GM23338 (cell line): ENCODE data around the gene USH2A. TPM values are rescaled to one million over a fixed set of nuclear protein-coding genes. Genes with fewer than 3 reads are reported as not detected.

Experiments
- ATAC-seq: fragments of 200-7000 bp; cut with Tn5 transposase; 3 replicates; pipeline ENCODE4 v1.9.1; 2020
- DNase-seq: peaks from one replicate; pipeline ENCODE4 v3.0.0-alpha.2; 2015; ENCODE audit warnings: low spot score
- H2AFZ ChIP-seq: fragments of 200-600 bp; sonication (generic); 2 replicates; pipeline ENCODE4 v1.8.0; 2016; ENCODE audit warnings: antibody characterized with exemption, mild to moderate bottlenecking, moderate library complexity
- H3F3A ChIP-seq: fragments of 200-600 bp; sonication (generic); replicated peaks from 2 replicates; pipeline ENCODE4 v1.8.0; 2017; ENCODE audit warnings: antibody characterized with exemption, mixed run types, low read depth
- H3K27ac ChIP-seq: fragments of 200-600 bp; sonication (generic); 2 replicates; pipeline ENCODE4 v1.6.1; 2016; ENCODE audit warnings: low read depth
- H3K27me3 ChIP-seq: fragments of 200-600 bp; sonication (generic); 2 replicates; pipeline ENCODE4 v1.8.0; 2016; ENCODE audit warnings: mild to moderate bottlenecking, mixed run types, moderate library complexity; ENCODE audit not compliant: insufficient read depth
- H3K36me3 ChIP-seq: fragments of 200-600 bp; sonication (generic); 2 replicates; pipeline ENCODE4 v1.8.0; 2016; ENCODE audit warnings: mild to moderate bottlenecking; ENCODE audit not compliant: insufficient read depth
- H3K4me1 ChIP-seq: fragments of 200-600 bp; sonication (generic); 2 replicates; pipeline ENCODE4 v1.8.0; 2016; ENCODE audit warnings: mild to moderate bottlenecking, moderate library complexity; ENCODE audit not compliant: insufficient read depth
- H3K4me2 ChIP-seq: fragments of 200-600 bp; sonication (generic); 2 replicates; pipeline ENCODE4 v1.7.1; 2017; ENCODE audit warnings: mixed run types
- H3K4me3 ChIP-seq: fragments of 200-600 bp; sonication (generic); 2 replicates; pipeline ENCODE4 v1.6.1; 2016; ENCODE audit warnings: mixed run types
- H3K79me2 ChIP-seq: fragments of 200-600 bp; sonication (generic); replicated peaks from 2 replicates; pipeline ENCODE4 v1.8.0; 2017; ENCODE audit warnings: mild to moderate bottlenecking; ENCODE audit not compliant: insufficient read depth
- H3K9me2 ChIP-seq: fragments of 200-600 bp; sonication (generic); 2 replicates; pipeline ENCODE4 v1.8.0; 2017; ENCODE audit not compliant: insufficient read depth
- H4K20me1 ChIP-seq: fragments of 200-600 bp; sonication (generic); replicated peaks from 2 replicates; pipeline ENCODE4 v1.8.0; 2017; ENCODE audit warnings: mild to moderate bottlenecking; ENCODE audit not compliant: insufficient read depth
- H3K27ac Mint-ChIP-seq: 2 replicates; pipeline ENCODE4 v1.8.0; 2020; ENCODE audit warnings: inconsistent platforms, mild to moderate bottlenecking, moderate library complexity, mixed read lengths
- H3K27me3 Mint-ChIP-seq: 3 replicates; pipeline ENCODE4 v1.8.0; 2022; ENCODE audit warnings: low read depth, mild to moderate bottlenecking, moderate library complexity, mixed read lengths, inconsistent platforms; ENCODE audit not compliant: insufficient read depth, poor library complexity
- H3K36me3 Mint-ChIP-seq: 3 replicates; pipeline ENCODE4 v1.8.0; 2021; ENCODE audit warnings: low read depth, mild to moderate bottlenecking, inconsistent platforms, moderate library complexity, mixed read lengths
- H3K4me1 Mint-ChIP-seq: 3 replicates; pipeline ENCODE4 v1.8.0; 2020; ENCODE audit warnings: mild to moderate bottlenecking, inconsistent platforms, mixed read lengths
- H3K4me3 Mint-ChIP-seq: 3 replicates; pipeline ENCODE4 v1.8.0; 2021; ENCODE audit warnings: moderate library complexity, mild to moderate bottlenecking, inconsistent platforms, mixed read lengths
- H3K9me3 Mint-ChIP-seq: 3 replicates; pipeline ENCODE4 v1.8.0; 2020; ENCODE audit warnings: moderate library complexity, mild to moderate bottlenecking, inconsistent platforms, mixed read lengths
- CREB1 ChIP-seq: fragments of 250-450 bp; sonication (Bioruptor Pico); IDR thresholded peaks from 2 replicates; pipeline ENCODE4 v1.5.0; 2020; ENCODE audit warnings: low read depth, mild to moderate bottlenecking, moderate library complexity
- EZH2 ChIP-seq: fragments of 200-600 bp; sonication (generic); IDR thresholded peaks from one replicate; pipeline ENCODE4 v1.8.0; 2017; ENCODE audit warnings: antibody characterized with exemption, mild to moderate bottlenecking, low read depth; ENCODE audit not compliant: unreplicated experiment
- EZH2phosphoT487 ChIP-seq: fragments of 200-600 bp; sonication (generic); IDR thresholded peaks from one replicate; pipeline ENCODE4 v1.8.1; 2018; ENCODE audit warnings: antibody characterized with exemption; ENCODE audit not compliant: unreplicated experiment
- JUNB ChIP-seq: IDR thresholded peaks from one replicate; pipeline ENCODE4 v1.6.1; 2016; ENCODE audit warnings: antibody characterized with exemption; ENCODE audit not compliant: unreplicated experiment
- NANOG ChIP-seq: IDR thresholded peaks from 2 replicates; pipeline ENCODE4 v1.6.1; 2016; ENCODE audit warnings: antibody characterized with exemption, borderline replicate concordance
- POLR2AphosphoS5 ChIP-seq: IDR thresholded peaks from 2 replicates; pipeline ENCODE4 v1.6.1; 2016; ENCODE audit warnings: antibody characterized with exemption, low read depth
- STAT1 ChIP-seq: IDR thresholded peaks from one replicate; pipeline ENCODE4 v1.6.1; 2016; ENCODE audit warnings: antibody characterized with exemption; ENCODE audit not compliant: unreplicated experiment
- ZNF114 ChIP-seq: fragments of 250-450 bp; sonication (Bioruptor Pico); IDR thresholded peaks from 2 replicates; pipeline ENCODE4 v1.5.0; 2020; ENCODE audit warnings: mild to moderate bottlenecking, moderate library complexity
- ZNF331 ChIP-seq: fragments of 250-450 bp; sonication (Bioruptor Pico); IDR thresholded peaks from 2 replicates; pipeline ENCODE4 v1.5.0; 2020; ENCODE audit warnings: low read depth, mild to moderate bottlenecking, moderate library complexity
- polyA plus RNA-seq: library from polyadenylated mRNA; unstranded; fragments of >200 nt; fragmentation: Nextera tagmentation; extraction: Ambion mirVana; gene quantifications from 2 replicates; pipeline ENCODE4 v1.2.1, GENCODE V29; 2016
- total RNA-seq: library from RNA; depleted of rRNA; stranded (reverse); fragments of >200 nt; shearing (Covaris generic); gene quantifications from 2 replicates; pipeline ENCODE4 v1.2.3, GENCODE V29; 2014
- TF ChIP-seq, protein P1 (sequence below): IDR thresholded peaks from one replicate; pipeline ENCODE4 v1.6.1; 2018; ENCODE audit warnings: antibody characterized with exemption; ENCODE audit not compliant: unreplicated experiment
- TF ChIP-seq, protein P2 (sequence below): IDR thresholded peaks from 2 replicates; pipeline ENCODE4 v1.6.1; 2016; ENCODE audit warnings: antibody characterized with exemption
- TF ChIP-seq, protein P3 (sequence below), 2 experiments: fragments of 200-600 bp in 1 of 2; sonication (generic) in 1 of 2; conservative IDR thresholded peaks; 2 replicates each; pipeline versions ENCODE4 v1.5.1 to v1.6.1; 2016 to 2017; ENCODE audit warnings: antibody characterized with exemption in 2 of 2, low read depth in 2 of 2, mild to moderate bottlenecking in 2 of 2, moderate library complexity in 1 of 2
- TF ChIP-seq, protein P4 (sequence below): fragments of 250-450 bp; sonication (Bioruptor Pico); IDR thresholded peaks from 2 replicates; pipeline ENCODE4 v1.5.0; 2020; ENCODE audit warnings: mild to moderate bottlenecking, moderate library complexity

The USH2A gene
- total and polyA plus RNA-seq, 2 experiments from 2014 or later, result 0.03 TPM

DNA sequence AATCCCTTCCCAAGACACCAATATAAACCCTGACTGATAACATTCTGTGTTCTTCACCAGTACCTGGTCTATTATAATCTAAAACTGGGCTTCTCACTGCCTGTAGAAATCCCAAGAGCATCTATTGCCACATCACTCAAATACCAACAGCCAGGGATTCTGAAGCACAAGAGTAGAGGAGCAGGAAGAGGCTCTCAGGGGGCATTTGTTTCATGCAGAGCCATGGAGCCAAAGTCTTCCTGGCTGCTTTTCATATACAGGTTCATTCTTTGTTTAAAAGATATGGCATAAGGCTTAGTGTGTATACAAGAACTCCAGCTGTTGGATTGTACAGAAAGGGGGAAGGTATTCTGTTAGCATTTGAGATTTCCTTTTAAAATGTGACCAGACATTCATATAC is 38.2 kb upstream of the USH2A start:
- Histone ChIP-seq H3K4me3 (no peak overlapping the region), H3K36me3 (no peaks in the 10 kb centered on the region), H3K27me3 (no peaks in the 10 kb centered on the region), H3K4me1 (no peaks in the 10 kb centered on the region; the same call in 1 of the 2 replicates), H3K79me2 (no peaks in the 10 kb centered on the region), H3F3A (no peaks in the 10 kb centered on the region), H3K9me2 (no peaks in the 10 kb centered on the region), H2AFZ (no peak overlapping the region), H4K20me1 (no peaks in the 10 kb centered on the region), H3K4me2 (no peak overlapping the region), H3K27ac (no peak overlapping the region)
- Mint-ChIP-seq H3K36me3 (no peaks in the 10 kb centered on the region), H3K27ac (no peak overlapping the region), H3K9me3 (no peaks in the 10 kb centered on the region), H3K27me3 (peaks cover 8% of the 10 kb centered on the region), H3K4me1 (peaks cover 29% of the 10 kb centered on the region), H3K4me3 (no peak overlapping the region)
- DNase-seq (peak; percentile 5), ATAC-seq (no peak)
- no peak for TF ChIP-seq CREB1 (CRISPR knock-in tag)
- TF ChIP-seq EZH2phosphoT487, result no peak
- TF ChIP-seq, protein P1, sequence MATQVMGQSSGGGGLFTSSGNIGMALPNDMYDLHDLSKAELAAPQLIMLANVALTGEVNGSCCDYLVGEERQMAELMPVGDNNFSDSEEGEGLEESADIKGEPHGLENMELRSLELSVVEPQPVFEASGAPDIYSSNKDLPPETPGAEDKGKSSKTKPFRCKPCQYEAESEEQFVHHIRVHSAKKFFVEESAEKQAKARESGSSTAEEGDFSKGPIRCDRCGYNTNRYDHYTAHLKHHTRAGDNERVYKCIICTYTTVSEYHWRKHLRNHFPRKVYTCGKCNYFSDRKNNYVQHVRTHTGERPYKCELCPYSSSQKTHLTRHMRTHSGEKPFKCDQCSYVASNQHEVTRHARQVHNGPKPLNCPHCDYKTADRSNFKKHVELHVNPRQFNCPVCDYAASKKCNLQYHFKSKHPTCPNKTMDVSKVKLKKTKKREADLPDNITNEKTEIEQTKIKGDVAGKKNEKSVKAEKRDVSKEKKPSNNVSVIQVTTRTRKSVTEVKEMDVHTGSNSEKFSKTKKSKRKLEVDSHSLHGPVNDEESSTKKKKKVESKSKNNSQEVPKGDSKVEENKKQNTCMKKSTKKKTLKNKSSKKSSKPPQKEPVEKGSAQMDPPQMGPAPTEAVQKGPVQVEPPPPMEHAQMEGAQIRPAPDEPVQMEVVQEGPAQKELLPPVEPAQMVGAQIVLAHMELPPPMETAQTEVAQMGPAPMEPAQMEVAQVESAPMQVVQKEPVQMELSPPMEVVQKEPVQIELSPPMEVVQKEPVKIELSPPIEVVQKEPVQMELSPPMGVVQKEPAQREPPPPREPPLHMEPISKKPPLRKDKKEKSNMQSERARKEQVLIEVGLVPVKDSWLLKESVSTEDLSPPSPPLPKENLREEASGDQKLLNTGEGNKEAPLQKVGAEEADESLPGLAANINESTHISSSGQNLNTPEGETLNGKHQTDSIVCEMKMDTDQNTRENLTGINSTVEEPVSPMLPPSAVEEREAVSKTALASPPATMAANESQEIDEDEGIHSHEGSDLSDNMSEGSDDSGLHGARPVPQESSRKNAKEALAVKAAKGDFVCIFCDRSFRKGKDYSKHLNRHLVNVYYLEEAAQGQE, result no peak
- no peak for TF ChIP-seq NANOG
- TF ChIP-seq EZH2, result no peak
- TF ChIP-seq JUNB, result no peak
- TF ChIP-seq, protein P2, sequence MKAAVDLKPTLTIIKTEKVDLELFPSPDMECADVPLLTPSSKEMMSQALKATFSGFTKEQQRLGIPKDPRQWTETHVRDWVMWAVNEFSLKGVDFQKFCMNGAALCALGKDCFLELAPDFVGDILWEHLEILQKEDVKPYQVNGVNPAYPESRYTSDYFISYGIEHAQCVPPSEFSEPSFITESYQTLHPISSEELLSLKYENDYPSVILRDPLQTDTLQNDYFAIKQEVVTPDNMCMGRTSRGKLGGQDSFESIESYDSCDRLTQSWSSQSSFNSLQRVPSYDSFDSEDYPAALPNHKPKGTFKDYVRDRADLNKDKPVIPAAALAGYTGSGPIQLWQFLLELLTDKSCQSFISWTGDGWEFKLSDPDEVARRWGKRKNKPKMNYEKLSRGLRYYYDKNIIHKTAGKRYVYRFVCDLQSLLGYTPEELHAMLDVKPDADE, result no peak
- TF ChIP-seq ZNF114 (CRISPR knock-in tag), result no peak
- TF ChIP-seq, protein P3, sequence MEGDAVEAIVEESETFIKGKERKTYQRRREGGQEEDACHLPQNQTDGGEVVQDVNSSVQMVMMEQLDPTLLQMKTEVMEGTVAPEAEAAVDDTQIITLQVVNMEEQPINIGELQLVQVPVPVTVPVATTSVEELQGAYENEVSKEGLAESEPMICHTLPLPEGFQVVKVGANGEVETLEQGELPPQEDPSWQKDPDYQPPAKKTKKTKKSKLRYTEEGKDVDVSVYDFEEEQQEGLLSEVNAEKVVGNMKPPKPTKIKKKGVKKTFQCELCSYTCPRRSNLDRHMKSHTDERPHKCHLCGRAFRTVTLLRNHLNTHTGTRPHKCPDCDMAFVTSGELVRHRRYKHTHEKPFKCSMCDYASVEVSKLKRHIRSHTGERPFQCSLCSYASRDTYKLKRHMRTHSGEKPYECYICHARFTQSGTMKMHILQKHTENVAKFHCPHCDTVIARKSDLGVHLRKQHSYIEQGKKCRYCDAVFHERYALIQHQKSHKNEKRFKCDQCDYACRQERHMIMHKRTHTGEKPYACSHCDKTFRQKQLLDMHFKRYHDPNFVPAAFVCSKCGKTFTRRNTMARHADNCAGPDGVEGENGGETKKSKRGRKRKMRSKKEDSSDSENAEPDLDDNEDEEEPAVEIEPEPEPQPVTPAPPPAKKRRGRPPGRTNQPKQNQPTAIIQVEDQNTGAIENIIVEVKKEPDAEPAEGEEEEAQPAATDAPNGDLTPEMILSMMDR (conservative IDR thresholded peaks at IDR 0.05; ENCODE audit: low read depth in 2 of 2), result no peak
- TF ChIP-seq ZNF331 (CRISPR knock-in tag), result no peak
- TF ChIP-seq, protein P4, sequence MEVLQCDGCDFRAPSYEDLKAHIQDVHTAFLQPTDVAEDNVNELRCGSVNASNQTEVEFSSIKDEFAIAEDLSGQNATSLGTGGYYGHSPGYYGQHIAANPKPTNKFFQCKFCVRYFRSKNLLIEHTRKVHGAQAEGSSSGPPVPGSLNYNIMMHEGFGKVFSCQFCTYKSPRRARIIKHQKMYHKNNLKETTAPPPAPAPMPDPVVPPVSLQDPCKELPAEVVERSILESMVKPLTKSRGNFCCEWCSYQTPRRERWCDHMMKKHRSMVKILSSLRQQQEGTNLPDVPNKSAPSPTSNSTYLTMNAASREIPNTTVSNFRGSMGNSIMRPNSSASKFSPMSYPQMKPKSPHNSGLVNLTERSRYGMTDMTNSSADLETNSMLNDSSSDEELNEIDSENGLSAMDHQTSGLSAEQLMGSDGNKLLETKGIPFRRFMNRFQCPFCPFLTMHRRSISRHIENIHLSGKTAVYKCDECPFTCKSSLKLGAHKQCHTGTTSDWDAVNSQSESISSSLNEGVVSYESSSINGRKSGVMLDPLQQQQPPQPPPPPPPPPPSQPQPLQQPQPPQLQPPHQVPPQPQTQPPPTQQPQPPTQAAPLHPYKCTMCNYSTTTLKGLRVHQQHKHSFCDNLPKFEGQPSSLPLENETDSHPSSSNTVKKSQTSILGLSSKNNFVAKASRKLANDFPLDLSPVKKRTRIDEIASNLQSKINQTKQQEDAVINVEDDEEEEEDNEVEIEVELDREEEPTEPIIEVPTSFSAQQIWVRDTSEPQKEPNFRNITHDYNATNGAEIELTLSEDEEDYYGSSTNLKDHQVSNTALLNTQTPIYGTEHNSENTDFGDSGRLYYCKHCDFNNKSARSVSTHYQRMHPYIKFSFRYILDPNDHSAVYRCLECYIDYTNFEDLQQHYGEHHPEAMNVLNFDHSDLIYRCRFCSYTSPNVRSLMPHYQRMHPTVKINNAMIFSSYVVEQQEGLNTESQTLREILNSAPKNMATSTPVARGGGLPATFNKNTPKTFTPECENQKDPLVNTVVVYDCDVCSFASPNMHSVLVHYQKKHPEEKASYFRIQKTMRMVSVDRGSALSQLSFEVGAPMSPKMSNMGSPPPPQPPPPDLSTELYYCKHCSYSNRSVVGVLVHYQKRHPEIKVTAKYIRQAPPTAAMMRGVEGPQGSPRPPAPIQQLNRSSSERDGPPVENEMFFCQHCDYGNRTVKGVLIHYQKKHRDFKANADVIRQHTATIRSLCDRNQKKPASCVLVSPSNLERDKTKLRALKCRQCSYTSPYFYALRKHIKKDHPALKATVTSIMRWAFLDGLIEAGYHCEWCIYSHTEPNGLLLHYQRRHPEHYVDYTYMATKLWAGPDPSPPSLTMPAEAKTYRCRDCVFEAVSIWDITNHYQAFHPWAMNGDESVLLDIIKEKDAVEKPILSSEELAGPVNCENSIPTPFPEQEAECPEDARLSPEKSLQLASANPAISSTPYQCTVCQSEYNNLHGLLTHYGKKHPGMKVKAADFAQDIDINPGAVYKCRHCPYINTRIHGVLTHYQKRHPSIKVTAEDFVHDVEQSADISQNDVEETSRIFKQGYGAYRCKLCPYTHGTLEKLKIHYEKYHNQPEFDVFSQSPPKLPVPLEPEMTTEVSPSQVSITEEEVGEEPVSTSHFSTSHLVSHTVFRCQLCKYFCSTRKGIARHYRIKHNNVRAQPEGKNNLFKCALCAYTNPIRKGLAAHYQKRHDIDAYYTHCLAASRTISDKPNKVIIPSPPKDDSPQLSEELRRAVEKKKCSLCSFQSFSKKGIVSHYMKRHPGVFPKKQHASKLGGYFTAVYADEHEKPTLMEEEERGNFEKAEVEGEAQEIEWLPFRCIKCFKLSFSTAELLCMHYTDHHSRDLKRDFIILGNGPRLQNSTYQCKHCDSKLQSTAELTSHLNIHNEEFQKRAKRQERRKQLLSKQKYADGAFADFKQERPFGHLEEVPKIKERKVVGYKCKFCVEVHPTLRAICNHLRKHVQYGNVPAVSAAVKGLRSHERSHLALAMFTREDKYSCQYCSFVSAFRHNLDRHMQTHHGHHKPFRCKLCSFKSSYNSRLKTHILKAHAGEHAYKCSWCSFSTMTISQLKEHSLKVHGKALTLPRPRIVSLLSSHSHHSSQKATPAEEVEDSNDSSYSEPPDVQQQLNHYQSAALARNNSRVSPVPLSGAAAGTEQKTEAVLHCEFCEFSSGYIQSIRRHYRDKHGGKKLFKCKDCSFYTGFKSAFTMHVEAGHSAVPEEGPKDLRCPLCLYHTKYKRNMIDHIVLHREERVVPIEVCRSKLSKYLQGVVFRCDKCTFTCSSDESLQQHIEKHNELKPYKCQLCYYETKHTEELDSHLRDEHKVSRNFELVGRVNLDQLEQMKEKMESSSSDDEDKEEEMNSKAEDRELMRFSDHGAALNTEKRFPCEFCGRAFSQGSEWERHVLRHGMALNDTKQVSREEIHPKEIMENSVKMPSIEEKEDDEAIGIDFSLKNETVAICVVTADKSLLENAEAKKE (CRISPR knock-in tag), result no peak
- TF ChIP-seq STAT1, result no peak
- TF ChIP-seq POLR2AphosphoS5, result no peak
